Measurements from ENCODE around the gene DRAXIN.
A peak's percentile ranks its signal among the peaks of the same experiment; 100 is the strongest.

The DRAXIN gene

DNA sequence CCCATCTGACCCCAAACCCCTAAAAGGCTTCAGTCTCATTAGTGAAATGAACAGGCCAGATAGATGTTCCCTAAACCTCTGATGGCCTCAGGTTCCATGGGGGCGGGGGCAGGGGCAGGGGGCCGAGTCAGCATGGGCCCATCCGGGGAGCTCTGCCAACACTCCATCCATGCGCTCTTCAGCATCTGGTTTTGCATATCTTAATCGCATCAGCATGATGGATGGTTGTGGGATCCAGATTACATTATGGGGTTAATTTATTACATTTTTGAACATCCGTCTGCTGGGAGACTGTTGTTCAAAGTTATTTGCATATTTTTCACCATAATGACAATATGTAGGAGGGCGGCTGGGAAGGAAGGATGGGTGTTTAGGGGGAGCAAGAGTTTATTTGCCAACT lies 7.4 kb upstream of the DRAXIN start:
- DNase-seq (ENCODE audit: low read depth in 2 of 3, low spot score in 2 of 3), result no peak

- no peak for DNase-seq (ENCODE audit: low read depth in 2 of 3, low spot score in 2 of 3)
Observed at GRCh38 chr1:11685210-11685752, 6.2 kb upstream of the DRAXIN start.

DNA sequence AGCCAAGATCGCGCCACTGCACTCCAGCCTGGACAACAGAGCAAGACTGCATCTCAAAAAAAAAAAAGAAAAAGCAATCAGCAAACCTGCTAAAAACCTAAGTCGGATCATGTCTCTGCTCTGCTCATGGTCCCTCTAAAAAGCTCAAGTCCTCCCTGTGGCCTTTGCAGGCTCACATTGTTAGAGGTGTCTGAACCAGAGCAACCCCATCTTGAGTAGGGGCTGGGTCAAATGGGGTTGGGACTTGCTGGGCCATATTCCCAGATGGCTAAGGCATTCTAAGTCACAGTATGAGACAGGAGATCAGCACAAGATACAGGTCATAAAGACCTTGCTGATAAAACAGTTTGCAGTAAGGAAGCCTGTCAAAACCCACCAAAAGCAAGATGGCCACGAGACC lies 3.0 kb upstream of the DRAXIN start:
- DNase-seq (ENCODE audit: low read depth in 2 of 3, low spot score in 2 of 3), result no peak

- no peak for DNase-seq (ENCODE audit: low read depth in 2 of 3, low spot score in 2 of 3)
Observed at GRCh38 chr1:11690397-11691301, 861 bp upstream of the DRAXIN start.

- DNase-seq (ENCODE audit: low read depth in 2 of 3, low spot score in 2 of 3), result no peak
Observed at GRCh38 chr1:11691928-11692711, 610 bp downstream of the DRAXIN start.

DNA sequence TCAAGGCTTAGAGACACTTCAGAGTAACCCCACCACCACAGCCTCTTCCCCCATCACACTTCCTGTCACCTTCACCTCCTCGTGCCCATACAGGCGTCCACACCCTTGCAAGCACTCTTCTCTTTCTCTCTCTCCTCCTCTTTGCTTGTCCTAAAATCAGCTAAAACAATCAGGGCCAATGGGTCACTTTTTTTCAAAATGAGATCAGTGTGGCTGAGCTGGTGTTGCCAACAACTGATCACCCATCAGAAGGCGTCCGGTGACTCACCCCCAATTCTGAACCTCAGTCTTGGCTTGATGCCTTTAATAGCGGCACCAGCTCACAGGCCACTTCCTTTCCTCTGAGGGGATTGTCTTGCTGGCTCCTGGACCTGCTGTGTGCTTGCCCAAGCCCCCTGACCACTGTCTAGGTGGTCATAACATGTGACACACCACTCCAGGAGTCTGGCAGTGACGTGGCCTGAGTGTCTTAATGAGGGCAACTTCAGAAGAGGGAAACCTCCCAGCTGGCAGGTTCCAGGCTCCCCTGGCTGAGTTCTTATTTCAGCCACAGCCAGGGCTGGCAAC lies 1.6 kb downstream of the DRAXIN start:
- DNase-seq (ENCODE audit: low read depth in 2 of 3, low spot score in 2 of 3), result peak in 1 of 3 experiments; percentile 23

DNA sequence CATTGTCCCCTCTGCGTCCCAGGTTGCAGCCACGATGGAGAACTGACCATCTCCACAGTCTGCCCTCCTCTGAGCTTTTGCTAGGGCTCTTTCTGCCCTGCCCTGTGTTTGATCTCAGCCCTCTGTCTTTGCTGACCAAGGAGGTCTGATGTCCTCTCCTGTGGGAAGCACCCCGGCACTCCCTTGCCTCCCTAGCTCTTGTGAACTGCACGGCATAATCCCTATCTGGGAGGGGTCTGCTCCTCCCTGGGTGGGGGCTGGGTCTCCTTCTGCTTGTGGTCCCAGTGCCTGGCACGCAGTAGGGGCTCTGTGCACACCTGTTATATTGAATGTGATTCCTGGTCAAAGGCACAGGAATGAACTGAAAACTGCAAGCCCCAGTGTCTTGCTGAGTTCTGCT lies 2.4 kb downstream of the DRAXIN start:
- DNase-seq (ENCODE audit: low read depth in 2 of 3, low spot score in 2 of 3), result no peak

DNA sequence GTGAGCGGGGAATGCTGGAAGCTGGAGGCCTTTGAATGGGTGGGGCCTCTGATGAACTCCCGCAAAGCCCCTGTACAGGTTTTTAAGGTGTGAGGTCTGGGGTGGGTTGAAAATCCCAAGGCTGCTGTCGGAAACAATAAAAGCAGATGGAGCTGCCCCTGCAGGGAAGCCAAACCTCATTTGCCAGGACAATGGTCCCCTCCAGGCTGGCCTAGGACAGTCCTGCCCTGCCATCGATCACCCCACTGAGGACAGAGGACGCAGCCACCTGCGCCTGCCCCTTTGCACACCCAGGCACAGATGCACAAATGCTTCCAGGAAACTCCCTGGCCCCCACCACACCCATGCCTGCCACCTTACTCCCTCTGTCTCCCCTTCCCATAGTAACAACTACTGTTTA lies 4.4 kb downstream of the DRAXIN start:
- no peak for DNase-seq (ENCODE audit: low read depth in 2 of 3, low spot score in 2 of 3)

DNA sequence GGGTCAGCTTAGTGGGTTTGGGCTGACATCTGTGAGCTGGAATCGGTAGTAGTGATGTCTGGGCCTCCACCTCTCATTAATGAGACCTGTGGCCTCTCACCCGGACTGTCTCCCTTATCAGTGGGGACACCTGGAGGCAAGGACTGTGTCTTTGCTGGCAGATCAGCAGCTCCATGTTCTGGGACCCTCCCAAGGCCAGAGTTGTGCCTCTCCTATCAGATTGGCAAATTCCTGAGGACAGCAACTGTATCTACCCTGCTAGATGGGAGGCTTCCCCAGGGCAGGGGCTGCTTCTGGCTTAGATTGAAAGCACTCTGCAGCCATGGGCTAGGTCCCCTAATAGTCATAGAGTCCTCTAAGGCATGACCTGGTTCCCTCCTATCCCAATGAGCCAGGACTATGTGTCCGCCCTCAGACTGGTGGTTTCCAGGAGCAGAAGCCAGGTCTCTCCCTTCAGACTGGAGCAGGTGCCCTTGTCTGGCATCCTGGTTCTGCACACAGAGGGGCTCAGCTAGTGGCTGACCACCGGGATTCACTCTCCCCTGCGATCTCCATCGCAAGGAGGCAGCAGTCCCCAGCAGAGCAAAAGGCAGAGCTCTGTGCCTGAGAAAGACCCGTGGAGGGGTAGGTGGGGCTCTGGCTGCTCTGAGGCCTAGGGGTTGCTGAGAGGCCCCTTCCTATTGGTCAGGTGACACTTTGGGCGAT lies 5.8 kb downstream of the DRAXIN start:
- DNase-seq (ENCODE audit: low read depth in 2 of 3, low spot score in 2 of 3), result no peak

- no peak for DNase-seq (ENCODE audit: low read depth in 2 of 3, low spot score in 2 of 3)
Observed at GRCh38 chr1:11697893-11698210, 6.3 kb downstream of the DRAXIN start.

DNA sequence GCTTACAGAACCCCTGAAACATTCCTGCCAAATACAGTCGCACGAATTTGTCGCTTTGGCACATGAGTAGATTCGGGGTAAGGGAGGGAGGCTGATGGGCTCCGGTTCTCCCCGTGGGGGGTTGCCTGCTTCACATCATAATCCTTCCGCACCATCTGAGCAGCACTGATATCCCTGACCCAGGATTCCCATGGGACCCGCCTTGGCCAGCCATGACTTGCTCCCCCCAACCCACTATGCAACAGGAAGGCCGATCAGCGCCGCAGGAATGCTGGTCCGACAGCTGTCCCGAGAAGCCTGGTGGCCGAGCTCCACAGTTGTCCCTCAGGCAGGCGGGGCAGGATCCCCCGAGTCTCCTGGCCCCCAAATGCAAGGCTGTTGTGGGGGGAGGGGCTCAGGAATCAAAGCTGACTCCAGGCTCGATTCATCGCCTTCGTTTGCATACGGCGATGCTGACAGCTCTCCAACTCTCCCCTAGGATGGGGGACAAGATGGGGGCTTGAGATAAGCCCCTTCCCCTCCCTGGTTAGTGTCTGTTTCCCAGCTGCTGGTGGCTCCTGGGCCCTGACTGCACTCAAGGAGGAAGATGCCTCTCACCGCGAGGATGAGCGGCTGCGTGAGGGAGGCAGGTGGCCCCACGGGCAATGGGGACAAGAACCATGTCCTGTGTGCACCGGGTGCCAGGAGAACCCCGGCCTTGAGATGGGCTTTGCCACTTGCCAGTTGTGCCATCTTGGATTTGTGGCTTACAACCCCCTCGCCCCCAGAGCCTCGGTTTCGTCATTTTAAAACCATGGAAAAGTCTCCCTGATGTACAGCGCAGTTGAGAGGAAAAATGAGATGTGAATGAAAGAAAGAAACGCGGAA lies 9.3 kb downstream of the DRAXIN start:
- DNase-seq (ENCODE audit: low read depth in 2 of 3, low spot score in 2 of 3), result no peak

- DNase-seq (ENCODE audit: low read depth in 2 of 3, low spot score in 2 of 3), result no peak
Observed at GRCh38 chr1:11701551-11701961, 10.0 kb downstream of the DRAXIN start.

DNA sequence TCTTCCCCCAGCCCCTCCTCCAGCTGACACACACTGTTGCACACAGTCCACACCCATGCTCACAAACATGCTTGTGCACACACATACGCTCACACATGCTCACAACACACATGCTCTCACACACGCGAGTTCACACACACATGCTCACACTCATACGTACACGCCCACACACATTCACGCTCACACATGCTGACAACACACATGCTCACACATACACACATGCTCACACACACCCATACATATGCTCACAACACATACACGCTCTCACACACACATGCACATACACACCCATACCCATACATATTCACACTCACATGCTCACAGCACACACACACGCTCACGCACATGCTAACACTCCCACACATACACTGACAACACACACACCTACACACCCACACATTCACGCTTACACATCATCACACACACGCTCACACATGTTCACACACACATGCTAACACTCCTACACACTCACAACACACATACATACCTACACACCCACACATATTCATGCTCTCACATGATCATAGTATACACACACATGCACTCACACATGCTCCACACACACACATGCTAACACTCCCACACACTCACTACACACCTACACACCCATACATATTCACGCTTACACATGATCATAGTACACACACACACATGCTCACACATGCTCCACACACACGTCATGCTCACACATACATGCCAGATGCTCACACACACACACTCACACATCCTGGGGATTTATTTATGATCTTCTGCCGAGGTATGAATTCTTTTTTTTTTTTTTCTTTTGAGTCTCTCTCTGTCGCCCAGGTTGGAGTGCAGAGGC lies 10.7 kb downstream of the DRAXIN start:
- no peak for DNase-seq (ENCODE audit: low read depth in 2 of 3, low spot score in 2 of 3)

DNA sequence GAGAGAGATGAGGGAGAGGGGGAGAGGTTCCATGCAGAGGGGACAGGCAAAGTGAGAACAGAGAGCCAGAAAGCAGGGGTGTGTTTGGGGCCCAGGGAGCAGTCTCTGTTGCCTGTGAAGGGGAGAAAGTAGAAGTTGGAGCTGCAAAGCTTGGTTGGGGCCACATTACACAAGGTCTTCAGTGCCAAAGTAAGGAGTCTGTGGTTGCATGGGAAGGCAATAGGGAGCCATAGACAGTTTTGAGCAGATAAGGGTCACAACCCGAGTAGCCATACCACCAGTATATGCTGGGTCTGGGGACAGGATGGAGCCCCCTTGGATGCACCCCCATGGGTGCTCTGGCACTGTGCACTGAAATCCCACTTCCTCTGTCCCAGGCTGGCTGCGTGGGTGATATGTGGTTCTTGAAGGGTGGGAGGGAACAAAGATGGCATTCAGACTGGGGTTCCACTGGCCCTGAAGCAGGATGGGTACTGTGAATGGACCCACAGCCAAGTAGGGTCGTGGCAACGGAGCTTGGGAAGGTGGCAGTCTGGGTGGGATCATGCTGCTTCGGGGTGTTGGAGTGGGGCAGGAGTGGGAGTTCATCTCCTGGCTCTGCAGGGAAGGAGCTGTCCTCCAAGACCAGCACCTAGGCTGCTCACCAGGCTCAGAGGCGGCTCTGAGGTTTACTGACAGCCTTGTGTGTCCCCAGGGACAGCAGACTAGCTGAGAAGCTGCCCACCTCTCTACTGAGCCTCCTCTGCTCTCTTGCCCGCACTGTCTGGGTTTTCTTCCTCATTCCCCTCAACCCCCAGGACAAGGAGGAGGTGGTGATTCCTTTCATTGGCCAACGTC lies 12.1 kb downstream of the DRAXIN start:
- DNase-seq (ENCODE audit: low read depth in 2 of 3, low spot score in 2 of 3), result no peak

DNA sequence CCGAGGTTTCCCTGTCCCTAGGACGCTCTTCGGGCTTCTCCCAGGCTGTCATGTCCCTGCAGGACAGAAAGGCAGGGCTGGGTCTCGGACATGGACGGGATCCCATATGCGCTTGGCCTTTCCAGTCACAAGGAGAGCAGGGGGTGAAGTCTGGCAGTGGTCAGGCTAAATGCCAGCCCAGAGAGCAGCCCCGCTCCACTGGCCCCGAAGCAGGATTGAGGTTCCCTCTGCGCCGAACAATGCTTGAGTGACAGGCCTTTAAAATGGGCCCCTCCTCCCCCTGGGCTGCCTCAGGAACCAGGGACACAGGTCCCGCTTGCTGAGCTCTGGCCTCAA lies 12.7 kb downstream of the DRAXIN start:
- no peak for DNase-seq (ENCODE audit: low read depth in 2 of 3, low spot score in 2 of 3)

DNA sequence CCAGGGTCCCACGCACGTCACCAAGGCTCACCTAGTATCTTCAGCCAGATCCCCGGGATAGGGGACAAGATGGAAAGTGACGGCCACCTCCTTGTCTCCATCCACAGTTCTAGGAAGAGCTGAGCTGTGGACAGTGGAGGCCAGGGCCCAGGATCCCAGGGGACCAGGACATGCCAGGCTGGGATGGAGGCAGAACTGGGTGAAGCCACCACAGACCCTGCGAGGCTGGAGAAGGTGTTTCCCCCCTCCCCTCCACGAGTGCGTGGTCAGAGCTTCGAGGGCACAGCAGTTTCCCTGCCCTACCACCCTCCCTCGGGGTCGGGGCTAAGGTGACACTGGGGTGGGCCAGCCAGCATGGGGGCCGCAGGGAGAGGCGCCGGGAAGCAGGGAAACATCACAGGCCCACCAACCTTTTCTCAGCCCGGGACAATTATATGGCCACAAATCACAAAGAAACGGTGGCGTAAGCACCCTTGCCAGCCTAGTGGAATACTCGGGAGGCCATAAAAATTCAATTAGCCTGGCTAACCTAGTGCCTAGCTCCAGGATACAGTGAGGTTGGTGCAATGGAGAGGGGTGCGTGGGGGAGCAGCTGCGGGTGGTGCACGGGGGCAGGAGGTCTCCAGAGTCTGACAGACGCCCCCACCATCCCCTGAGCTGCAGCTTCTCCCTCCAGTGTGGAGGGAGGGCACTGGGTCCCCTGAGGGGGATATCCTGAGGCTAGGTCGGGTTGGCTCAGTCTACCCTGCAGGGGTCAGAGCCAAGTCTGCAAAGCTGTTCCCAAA lies 13.4 kb downstream of the DRAXIN start:
- no peak for DNase-seq (ENCODE audit: low read depth in 2 of 3, low spot score in 2 of 3)

DNA sequence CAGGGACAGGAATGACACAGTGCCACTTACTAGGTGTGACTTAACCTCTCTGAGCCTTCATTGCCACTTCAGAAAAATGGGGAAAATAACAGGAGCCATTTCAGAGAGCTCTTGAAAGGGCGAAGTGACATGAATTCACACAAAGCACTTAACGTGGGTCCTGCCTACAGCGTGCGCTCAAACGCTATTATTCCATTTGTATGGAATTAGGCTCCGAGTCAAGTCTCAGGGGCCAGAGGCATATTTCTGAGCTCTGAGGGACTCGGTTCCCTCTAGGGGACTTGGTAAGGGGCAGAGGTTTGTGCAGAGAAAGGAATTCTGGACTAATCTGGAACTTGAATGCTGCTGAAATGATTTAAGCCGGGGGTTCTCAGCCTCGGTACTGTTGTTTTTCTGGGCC lies 14.1 kb downstream of the DRAXIN start:
- no peak for DNase-seq (ENCODE audit: low read depth in 2 of 3, low spot score in 2 of 3)

GRCh38 chr1:11706292-11706691 lies 14.8 kb downstream of the DRAXIN start:
- DNase-seq (ENCODE audit: low read depth in 2 of 3, low spot score in 2 of 3), result no peak
